Measurements from ENCODE around the gene LIPE.

Gene LIPE

GRCh38 chr19:42386974-42387707 is 40.0 kb downstream of the LIPE start:
- no CpG with 5 or more reads among the region's 48 CpGs for WGBS (ENCODE audit: insufficient coverage, insufficient read length)
- Histone ChIP-seq H3K36me3 (ENCODE audit: control insufficient read depth, insufficient read depth, low read length) (no peaks in the 10 kb centered on the region), H3K27me3 (ENCODE audit: control insufficient read depth, insufficient read depth, low read length) (no peaks in the 10 kb centered on the region), H3K9me3 (ENCODE audit: control insufficient read depth, insufficient read depth, low read length) (no peaks in the 10 kb centered on the region), H3K4me1 (ENCODE audit: control insufficient read depth, insufficient read depth, low read length) (no peaks in the 10 kb centered on the region; the same call in 1 of the 2 replicates), H3K4me3 (ENCODE audit: low read length) (peak overlapping the region; percentile 57), H3K27ac (ENCODE audit: low read length) (no peak overlapping the region)
- no peak for DNase-seq (ENCODE audit: low read depth, low spot score)

- H3K27ac ChIP-seq (ENCODE audit: low read length) = no peak overlapping the region
Measured at GRCh38 chr19:42380155-42380554, 47.0 kb downstream of the LIPE start.

GRCh38 chr19:42378225-42379215 is 48.7 kb downstream of the LIPE start:
- no peak for DNase-seq (ENCODE audit: low read depth, low spot score)
- no peaks in the 10 kb centered on the region for H3K27me3 ChIP-seq (ENCODE audit: control insufficient read depth, insufficient read depth, low read length)
- H3K36me3 ChIP-seq (ENCODE audit: control insufficient read depth, insufficient read depth, low read length) = peaks cover 11% of the 10 kb centered on the region; the same call in 1 of the 2 replicates
- H3K4me1 ChIP-seq (ENCODE audit: control insufficient read depth, insufficient read depth, low read length) = peaks cover 3% of the 10 kb centered on the region
- H3K27ac ChIP-seq (ENCODE audit: low read length) = no peak overlapping the region
- H3K9me3 ChIP-seq (ENCODE audit: control insufficient read depth, insufficient read depth, low read length) = no peaks in the 10 kb centered on the region
- no CpG with 5 or more reads among the region's 17 CpGs for WGBS (ENCODE audit: insufficient coverage, insufficient read length)
- no peak overlapping the region for H3K4me3 ChIP-seq (ENCODE audit: low read length)

More at GRCh38 chr19:42380155-42380554, 47.0 kb downstream of the LIPE start:
- Histone ChIP-seq H3K36me3 (ENCODE audit: control insufficient read depth, insufficient read depth, low read length) (peaks cover 11% of the 10 kb centered on the region; the same call in 1 of the 2 replicates), H3K27me3 (ENCODE audit: control insufficient read depth, insufficient read depth, low read length) (no peaks in the 10 kb centered on the region), H3K4me1 (ENCODE audit: control insufficient read depth, insufficient read depth, low read length) (peaks cover 3% of the 10 kb centered on the region), H3K9me3 (ENCODE audit: control insufficient read depth, insufficient read depth, low read length) (no peaks in the 10 kb centered on the region), H3K4me3 (ENCODE audit: low read length) (no peak overlapping the region)
- WGBS (ENCODE audit: insufficient coverage, insufficient read length) = no CpG with 5 or more reads among the region's 6 CpGs
- no peak for DNase-seq (ENCODE audit: low read depth, low spot score)

- no peak overlapping the region for H3K27ac ChIP-seq (ENCODE audit: low read length)
- H3K4me1 ChIP-seq (ENCODE audit: control insufficient read depth, insufficient read depth, low read length) = peaks cover 3% of the 10 kb centered on the region
- no CpG with 5 or more reads among the region's 17 CpGs for WGBS (ENCODE audit: insufficient coverage, insufficient read length)
- no peaks in the 10 kb centered on the region for H3K9me3 ChIP-seq (ENCODE audit: control insufficient read depth, insufficient read depth, low read length)
- H3K36me3 ChIP-seq (ENCODE audit: control insufficient read depth, insufficient read depth, low read length) = peaks cover 11% of the 10 kb centered on the region; the same call in 1 of the 2 replicates
- no peak overlapping the region for H3K4me3 ChIP-seq (ENCODE audit: low read length)
- no peak for DNase-seq (ENCODE audit: low read depth, low spot score)
- H3K27me3 ChIP-seq (ENCODE audit: control insufficient read depth, insufficient read depth, low read length) = no peaks in the 10 kb centered on the region
Measured at GRCh38 chr19:42376177-42376555, 51.0 kb downstream of the LIPE start.

GRCh38 chr19:42375415-42376176 is 51.6 kb downstream of the LIPE start:
- peaks cover 6% of the 10 kb centered on the region for H3K4me1 ChIP-seq (ENCODE audit: control insufficient read depth, insufficient read depth, low read length)
- H3K4me3 ChIP-seq (ENCODE audit: low read length) = no peak overlapping the region
- no peak overlapping the region for H3K27ac ChIP-seq (ENCODE audit: low read length)
- WGBS (ENCODE audit: insufficient coverage, insufficient read length) = no CpG with 5 or more reads among the region's 54 CpGs
- no peak for DNase-seq (ENCODE audit: low read depth, low spot score)
- no peaks in the 10 kb centered on the region for H3K9me3 ChIP-seq (ENCODE audit: control insufficient read depth, insufficient read depth, low read length)
- no peaks in the 10 kb centered on the region for H3K27me3 ChIP-seq (ENCODE audit: control insufficient read depth, insufficient read depth, low read length)
- H3K36me3 ChIP-seq (ENCODE audit: control insufficient read depth, insufficient read depth, low read length) = peaks cover 11% of the 10 kb centered on the region; the same call in 1 of the 2 replicates

- H3K27me3 ChIP-seq (ENCODE audit: control insufficient read depth, insufficient read depth, low read length) = no peaks in the 10 kb centered on the region
- peaks cover 11% of the 10 kb centered on the region; the same call in 1 of the 2 replicates for H3K36me3 ChIP-seq (ENCODE audit: control insufficient read depth, insufficient read depth, low read length)
- H3K4me3 ChIP-seq (ENCODE audit: low read length) = no peak overlapping the region
- no peaks in the 10 kb centered on the region for H3K9me3 ChIP-seq (ENCODE audit: control insufficient read depth, insufficient read depth, low read length)
- H3K4me1 ChIP-seq (ENCODE audit: control insufficient read depth, insufficient read depth, low read length) = peaks cover 6% of the 10 kb centered on the region
- no CpG with 5 or more reads among the region's 11 CpGs for WGBS (ENCODE audit: insufficient coverage, insufficient read length)
- no peak overlapping the region for H3K27ac ChIP-seq (ENCODE audit: low read length)
- DNase-seq (ENCODE audit: low read depth, low spot score) = no peak
Measured at GRCh38 chr19:42374826-42375376, 52.3 kb downstream of the LIPE start.

GRCh38 chr19:42370626-42371175 is 56.5 kb downstream of the LIPE start:
- DNase-seq (ENCODE audit: low read depth, low spot score) = no peak
- peaks cover 16% of the 10 kb centered on the region for H3K4me1 ChIP-seq (ENCODE audit: control insufficient read depth, insufficient read depth, low read length)
- H3K9me3 ChIP-seq (ENCODE audit: control insufficient read depth, insufficient read depth, low read length) = no peaks in the 10 kb centered on the region
- H3K4me3 ChIP-seq (ENCODE audit: low read length) = no peak overlapping the region
- no peaks in the 10 kb centered on the region for H3K27me3 ChIP-seq (ENCODE audit: control insufficient read depth, insufficient read depth, low read length)
- peaks cover 6% of the 10 kb centered on the region; the same call in 1 of the 2 replicates for H3K36me3 ChIP-seq (ENCODE audit: control insufficient read depth, insufficient read depth, low read length)
- WGBS (ENCODE audit: insufficient coverage, insufficient read length) = no CpG with 5 or more reads among the region's 12 CpGs
- no peak overlapping the region for H3K27ac ChIP-seq (ENCODE audit: low read length)

- H3K4me3 ChIP-seq (ENCODE audit: low read length) = no peak overlapping the region
- peaks cover 16% of the 10 kb centered on the region for H3K4me1 ChIP-seq (ENCODE audit: control insufficient read depth, insufficient read depth, low read length)
- no CpG with 5 or more reads among the region's 9 CpGs for WGBS (ENCODE audit: insufficient coverage, insufficient read length)
Measured at GRCh38 chr19:42370068-42370520, 57.1 kb downstream of the LIPE start.

GRCh38 chr19:42369433-42370067 is 57.6 kb downstream of the LIPE start:
- no CpG with 5 or more reads among the region's 27 CpGs for WGBS (ENCODE audit: insufficient coverage, insufficient read length)
- no peak for DNase-seq (ENCODE audit: low read depth, low spot score)
- Histone ChIP-seq H3K27ac (ENCODE audit: low read length) (no peak overlapping the region), H3K9me3 (ENCODE audit: control insufficient read depth, insufficient read depth, low read length) (no peaks in the 10 kb centered on the region), H3K27me3 (ENCODE audit: control insufficient read depth, insufficient read depth, low read length) (no peaks in the 10 kb centered on the region), H3K36me3 (ENCODE audit: control insufficient read depth, insufficient read depth, low read length) (0 out of 2 replicates have a peak, but pooled peaks cover 3% of the 10 kb centered on the region), H3K4me3 (ENCODE audit: low read length) (no peak overlapping the region), H3K4me1 (ENCODE audit: control insufficient read depth, insufficient read depth, low read length) (peaks cover 16% of the 10 kb centered on the region)

More at GRCh38 chr19:42370068-42370520, 57.1 kb downstream of the LIPE start:
- Histone ChIP-seq H3K9me3 (ENCODE audit: control insufficient read depth, insufficient read depth, low read length) (no peaks in the 10 kb centered on the region), H3K27ac (ENCODE audit: low read length) (no peak overlapping the region), H3K36me3 (ENCODE audit: control insufficient read depth, insufficient read depth, low read length) (0 out of 2 replicates have a peak, but pooled peaks cover 3% of the 10 kb centered on the region), H3K27me3 (ENCODE audit: control insufficient read depth, insufficient read depth, low read length) (no peaks in the 10 kb centered on the region)
- DNase-seq (ENCODE audit: low read depth, low spot score) = peak; percentile 89

Measured in iPS DF 6.9 (cell line).